Chondrocyte (in vitro differentiated cells): Measurements from ENCODE around the gene LEMD3. TPM values are rescaled to one million over a fixed set of nuclear protein-coding genes. Genes with fewer than 3 reads are reported as not detected.

Experiments
- DNase-seq: peaks from one replicate; pipeline ENCODE4 v3.0.0; 2021; ENCODE audit warnings: mixed read lengths, low spot score
- H3K27ac Mint-ChIP-seq: one replicate; pipeline ENCODE4 v1.8.0; 2021; ENCODE audit warnings: mild to moderate bottlenecking, moderate library complexity, mixed read lengths; ENCODE audit not compliant: unreplicated experiment
- H3K27me3 Mint-ChIP-seq: 2 replicates; pipeline ENCODE4 v1.8.0; 2021; ENCODE audit warnings: low read depth, mixed read lengths
- H3K36me3 Mint-ChIP-seq: 2 replicates; pipeline ENCODE4 v1.8.0; 2021; ENCODE audit warnings: low read depth, mixed read lengths
- H3K4me1 Mint-ChIP-seq: 2 replicates; pipeline ENCODE4 v1.8.0; 2021; ENCODE audit warnings: low read depth, mild to moderate bottlenecking, mixed read lengths
- H3K4me3 Mint-ChIP-seq: one replicate; pipeline ENCODE4 v1.8.0; 2021; ENCODE audit warnings: mild to moderate bottlenecking, moderate library complexity, mixed read lengths; ENCODE audit not compliant: unreplicated experiment
- H3K9me3 Mint-ChIP-seq: 2 replicates; pipeline ENCODE4 v1.8.0; 2021; ENCODE audit warnings: low read depth, mixed read lengths
- CTCF ChIP-seq: fragments of 200-600 bp; sonication (generic); IDR thresholded peaks from 2 replicates; pipeline ENCODE4 v1.5.0; 2021; ENCODE audit warnings: antibody characterized with exemption, mild to moderate bottlenecking, moderate library complexity
- total RNA-seq: library from RNA; stranded (reverse); gene quantifications from 3 replicates; pipeline ENCODE4 v1.2.1, GENCODE V29; 2021

LEMD3 gene
- total RNA-seq, 1 donor from 2014 or later: 21.8 TPM

GRCh38 chr12:65175385-65175784 is 6.0 kb downstream of the LEMD3 start:
- H3K4me3 Mint-ChIP-seq: no peak overlapping the region
- no peak overlapping the region for H3K27ac Mint-ChIP-seq
- peaks cover 2% of the 10 kb centered on the region for H3K36me3 Mint-ChIP-seq
- no peak for DNase-seq
- H3K4me1 Mint-ChIP-seq: peaks cover 24% of the 10 kb centered on the region
- no peak for TF ChIP-seq CTCF
- no peaks in the 10 kb centered on the region for H3K9me3 Mint-ChIP-seq
- H3K27me3 Mint-ChIP-seq: no peaks in the 10 kb centered on the region

- Mint-ChIP-seq H3K4me1 (peaks cover 9% of the 10 kb centered on the region), H3K27ac (no peak overlapping the region), H3K9me3 (no peaks in the 10 kb centered on the region), H3K27me3 (no peaks in the 10 kb centered on the region), H3K4me3 (no peak overlapping the region), H3K36me3 (peaks cover 2% of the 10 kb centered on the region)
- TF ChIP-seq CTCF: no peak
- DNase-seq: no peak
These were observed 12.8 kb downstream of the LEMD3 start for GRCh38 chr12:65182012-65182739.

DNA sequence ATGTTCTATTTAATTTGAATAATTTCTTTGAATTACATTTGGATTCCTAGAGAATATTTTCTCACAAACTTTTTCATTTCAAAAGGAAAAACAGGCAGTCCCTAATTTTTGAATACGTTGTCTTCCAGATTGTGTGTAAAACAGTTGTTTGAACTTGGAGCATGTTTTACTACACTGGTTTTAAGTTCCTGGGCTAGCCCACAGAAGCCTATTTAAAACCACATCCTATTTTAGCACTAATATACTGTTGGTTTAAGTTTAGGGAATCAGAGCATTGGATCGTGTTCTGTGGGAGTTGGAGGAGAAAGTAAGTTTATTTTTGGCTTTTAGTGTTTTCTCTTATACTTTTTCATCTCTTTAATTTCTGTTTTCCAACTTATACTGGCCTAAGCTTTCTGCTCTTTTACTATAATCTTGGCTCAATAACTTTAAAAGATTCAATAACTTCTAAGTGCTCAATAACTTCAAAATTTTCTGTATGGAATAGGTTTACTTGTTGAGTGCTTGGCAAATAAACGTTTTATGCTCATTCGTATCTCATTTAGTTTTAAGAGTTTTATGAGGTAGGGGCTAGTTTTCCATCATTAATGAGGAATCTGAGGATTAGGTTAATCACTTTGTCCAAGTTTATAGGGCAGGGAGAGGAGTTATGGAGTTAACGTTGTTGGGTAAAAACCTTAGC is 14.9 kb downstream of the LEMD3 start:
- no peaks in the 10 kb centered on the region for H3K27me3 Mint-ChIP-seq
- H3K27ac Mint-ChIP-seq: no peak overlapping the region
- peaks cover 12% of the 10 kb centered on the region for H3K4me1 Mint-ChIP-seq
- H3K36me3 Mint-ChIP-seq: no peaks in the 10 kb centered on the region
- no peaks in the 10 kb centered on the region for H3K9me3 Mint-ChIP-seq
- H3K4me3 Mint-ChIP-seq: no peak overlapping the region
- TF ChIP-seq CTCF: no peak
- no peak for DNase-seq

GRCh38 chr12:65184858-65185229 is 15.5 kb downstream of the LEMD3 start:
- TF ChIP-seq CTCF: no peak
- no peak for DNase-seq
- no peaks in the 10 kb centered on the region for H3K9me3 Mint-ChIP-seq
- no peak overlapping the region for H3K27ac Mint-ChIP-seq
- no peaks in the 10 kb centered on the region for H3K27me3 Mint-ChIP-seq
- H3K4me3 Mint-ChIP-seq: no peak overlapping the region
- peaks cover 12% of the 10 kb centered on the region for H3K4me1 Mint-ChIP-seq
- no peaks in the 10 kb centered on the region for H3K36me3 Mint-ChIP-seq

GRCh38 chr12:65187665-65188064 is 18.3 kb downstream of the LEMD3 start:
- H3K27ac Mint-ChIP-seq: no peak overlapping the region
- H3K36me3 Mint-ChIP-seq: no peaks in the 10 kb centered on the region
- H3K27me3 Mint-ChIP-seq: no peaks in the 10 kb centered on the region
- no peak overlapping the region for H3K4me3 Mint-ChIP-seq
- no peak for TF ChIP-seq CTCF
- peaks cover 9% of the 10 kb centered on the region for H3K4me1 Mint-ChIP-seq
- no peaks in the 10 kb centered on the region for H3K9me3 Mint-ChIP-seq
- no peak for DNase-seq
